ENCODE data around the gene SAMMSON.

DNA sequence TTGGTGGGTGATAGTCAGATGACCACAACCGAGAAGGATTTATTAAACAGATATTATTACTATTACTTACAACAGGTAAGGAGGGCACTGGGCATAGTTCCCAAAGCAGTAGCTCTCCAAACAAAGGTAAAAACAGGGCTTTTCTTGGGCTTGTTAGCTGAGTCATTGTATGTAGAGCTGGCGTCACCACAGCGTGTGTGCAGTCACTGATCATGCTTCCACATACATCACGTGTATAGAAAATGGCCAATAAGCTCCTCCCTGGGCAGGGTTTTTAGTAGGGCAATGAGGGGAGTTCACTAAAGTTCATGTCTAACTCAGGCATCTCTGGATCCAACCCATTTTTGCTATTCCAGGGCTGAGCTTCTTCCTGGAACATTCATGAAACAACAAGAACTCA is 5.8 kb upstream of the SAMMSON start:
- TF ChIP-seq YY1 (IDR thresholded peaks at IDR 0.05; ENCODE audit: low read depth): no peak
- TF ChIP-seq CEBPB (IDR thresholded peaks at IDR 0.05): no peak
- no peak for TF ChIP-seq EP300 (IDR thresholded peaks at IDR 0.05; ENCODE audit: borderline replicate concordance)
- no peak for TF ChIP-seq MAX (IDR thresholded peaks at IDR 0.05)
- TF ChIP-seq EGR1 (IDR thresholded peaks at IDR 0.05): no peak
- TF ChIP-seq, protein P1, sequence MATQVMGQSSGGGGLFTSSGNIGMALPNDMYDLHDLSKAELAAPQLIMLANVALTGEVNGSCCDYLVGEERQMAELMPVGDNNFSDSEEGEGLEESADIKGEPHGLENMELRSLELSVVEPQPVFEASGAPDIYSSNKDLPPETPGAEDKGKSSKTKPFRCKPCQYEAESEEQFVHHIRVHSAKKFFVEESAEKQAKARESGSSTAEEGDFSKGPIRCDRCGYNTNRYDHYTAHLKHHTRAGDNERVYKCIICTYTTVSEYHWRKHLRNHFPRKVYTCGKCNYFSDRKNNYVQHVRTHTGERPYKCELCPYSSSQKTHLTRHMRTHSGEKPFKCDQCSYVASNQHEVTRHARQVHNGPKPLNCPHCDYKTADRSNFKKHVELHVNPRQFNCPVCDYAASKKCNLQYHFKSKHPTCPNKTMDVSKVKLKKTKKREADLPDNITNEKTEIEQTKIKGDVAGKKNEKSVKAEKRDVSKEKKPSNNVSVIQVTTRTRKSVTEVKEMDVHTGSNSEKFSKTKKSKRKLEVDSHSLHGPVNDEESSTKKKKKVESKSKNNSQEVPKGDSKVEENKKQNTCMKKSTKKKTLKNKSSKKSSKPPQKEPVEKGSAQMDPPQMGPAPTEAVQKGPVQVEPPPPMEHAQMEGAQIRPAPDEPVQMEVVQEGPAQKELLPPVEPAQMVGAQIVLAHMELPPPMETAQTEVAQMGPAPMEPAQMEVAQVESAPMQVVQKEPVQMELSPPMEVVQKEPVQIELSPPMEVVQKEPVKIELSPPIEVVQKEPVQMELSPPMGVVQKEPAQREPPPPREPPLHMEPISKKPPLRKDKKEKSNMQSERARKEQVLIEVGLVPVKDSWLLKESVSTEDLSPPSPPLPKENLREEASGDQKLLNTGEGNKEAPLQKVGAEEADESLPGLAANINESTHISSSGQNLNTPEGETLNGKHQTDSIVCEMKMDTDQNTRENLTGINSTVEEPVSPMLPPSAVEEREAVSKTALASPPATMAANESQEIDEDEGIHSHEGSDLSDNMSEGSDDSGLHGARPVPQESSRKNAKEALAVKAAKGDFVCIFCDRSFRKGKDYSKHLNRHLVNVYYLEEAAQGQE (IDR thresholded peaks at IDR 0.05; ENCODE audit: low read depth): no peak
- no peak for TF ChIP-seq RAD21 (IDR thresholded peaks at IDR 0.05; ENCODE audit: low read depth)
- TF ChIP-seq, protein P2, sequence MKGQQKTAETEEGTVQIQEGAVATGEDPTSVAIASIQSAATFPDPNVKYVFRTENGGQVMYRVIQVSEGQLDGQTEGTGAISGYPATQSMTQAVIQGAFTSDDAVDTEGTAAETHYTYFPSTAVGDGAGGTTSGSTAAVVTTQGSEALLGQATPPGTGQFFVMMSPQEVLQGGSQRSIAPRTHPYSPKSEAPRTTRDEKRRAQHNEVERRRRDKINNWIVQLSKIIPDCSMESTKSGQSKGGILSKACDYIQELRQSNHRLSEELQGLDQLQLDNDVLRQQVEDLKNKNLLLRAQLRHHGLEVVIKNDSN (IDR thresholded peaks at IDR 0.05): no peak
- TF ChIP-seq CREB1 (IDR thresholded peaks at IDR 0.05; ENCODE audit: low read depth): no peak
- no peak for TF ChIP-seq ZBTB7A (IDR thresholded peaks at IDR 0.05; ENCODE audit: low read depth)
- TF ChIP-seq TAF1 (IDR thresholded peaks at IDR 0.05; ENCODE audit: low read depth): no peak
- TF ChIP-seq FOXM1 (IDR thresholded peaks at IDR 0.05; ENCODE audit: borderline replicate concordance, low read depth): no peak
- TF ChIP-seq TEAD4 (IDR thresholded peaks at IDR 0.05): no peak

Data from Ishikawa (cell line).